HCT116 (cell line): Measurements from ENCODE around the gene CDH23. TPM values are rescaled to one million over a fixed set of nuclear protein-coding genes. Genes with fewer than 3 reads are reported as not detected.

Source experiments
- ATAC-seq: fragments of 200-7000 bp; cut with Tn5 transposase; 2 replicates; pipeline ENCODE4 v1.9.1; 2020; ENCODE audit warnings: mild to moderate bottlenecking, moderate library complexity
- BruUV-seq: library from RNA; stranded (reverse); fragments of 400-500 nt; replicated peaks from 2 replicates; lab custom pipeline; 2021; lab: Mats Ljungman, UMichigan
- CTCF ChIA-PET: fragments of 300-600 bp; sonication (Branson Sonifier 250); formaldehyde crosslinking; loops from one replicate; lab custom pipeline; 2021; ENCODE audit warnings: antibody characterized with exemption; lab: Charles Lee
- POLR2A ChIA-PET: fragments of 300-600, 350-600 bp; sonication (Branson Sonifier 250); formaldehyde crosslinking; loops from one replicate; lab custom pipeline; 2021; ENCODE audit warnings: antibody characterized with exemption; lab: Charles Lee
- RAD21 ChIA-PET, 2 experiments: fragments of 300-600 bp; sonication (Branson Sonifier 250); formaldehyde crosslinking; loops; one replicate each; lab custom pipeline; 2023; ENCODE audit warnings: low total read pairs in 2 of 2; ENCODE audit not compliant: uncharacterized antibody in 2 of 2, unreplicated experiment in 2 of 2, low non-redundant PET in 1 of 2; lab: Charles Lee
- DNase-seq: peaks from one replicate; pipeline ENCODE4 v3.0.0-alpha.2; 2010; ENCODE audit warnings: low read depth, low spot score
- H2AFZ ChIP-seq: fragments of 200-600 bp; shearing (Covaris generic), sonication (generic); 2 replicates; pipeline ENCODE4 v1.6.1; 2017; ENCODE audit warnings: low read depth, mixed run types, mixed read lengths, antibody characterized with exemption, low read length; ENCODE audit not compliant: poor library complexity, severe bottlenecking
- H3K27ac ChIP-seq: 2 replicates; pipeline ENCODE4 v1.5.1; 2012; ENCODE audit warnings: low read depth, low read length
- H3K27me3 ChIP-seq: fragments of 200-600 bp; sonication (generic); 2 replicates; pipeline ENCODE4 v1.6.1; 2016; ENCODE audit warnings: mixed run types, low read length, mixed read lengths; ENCODE audit not compliant: insufficient read depth
- H3K36me3 ChIP-seq, 2 experiments: fragments of 200-500 bp in 1 of 2; fragments of 200-600 bp in 1 of 2; sonication (Bioruptor generic) in 1 of 2; sonication (generic) in 1 of 2; 2 replicates each; pipeline versions ENCODE4 v1.5.1 to v1.6.1; 2014 to 2016; ENCODE audit warnings: low read length in 2 of 2, inconsistent platforms in 1 of 2, mixed read lengths in 1 of 2, mixed run types in 1 of 2; ENCODE audit not compliant: insufficient read depth in 2 of 2, control insufficient read depth in 1 of 2
- H3K4me1 ChIP-seq, 2 experiments: fragments of 200-600 bp in 1 of 2; sonication (generic) in 1 of 2; 2 replicates each; pipeline versions ENCODE4 v1.5.1 to v1.6.1; 2012 to 2017; ENCODE audit warnings: low read length in 2 of 2, inconsistent platforms in 1 of 2, mild to moderate bottlenecking in 1 of 2, mixed read lengths in 1 of 2, mixed run types in 1 of 2, moderate library complexity in 1 of 2; ENCODE audit not compliant: insufficient read depth in 2 of 2, control insufficient read depth in 1 of 2
- H3K4me2 ChIP-seq: fragments of 200-600 bp; sonication (generic); 2 replicates; pipeline ENCODE4 v1.6.1; 2017; ENCODE audit warnings: mixed run types, low read length, mixed read lengths
- H3K4me3 ChIP-seq, 2 experiments: fragments of 200-600 bp in 1 of 2; sonication (generic) in 1 of 2; replicated peaks in 1 of 2; 2 replicates each; pipeline ENCODE4 v1.5.1; 2011 to 2016; ENCODE audit warnings: low read length in 2 of 2, control low read depth in 1 of 2, low read depth in 1 of 2, mild to moderate bottlenecking in 1 of 2, mixed read lengths in 1 of 2, mixed run types in 1 of 2
- H3K79me2 ChIP-seq: fragments of 200-600 bp; sonication (generic); 2 replicates; pipeline ENCODE4 v1.6.1; 2017; ENCODE audit warnings: mild to moderate bottlenecking, mixed run types, low read length, moderate library complexity, mixed read lengths; ENCODE audit not compliant: insufficient read depth
- H3K9ac ChIP-seq: fragments of 200-600 bp; sonication (generic); 2 replicates; pipeline ENCODE4 v1.6.1; 2016; ENCODE audit warnings: low read length, mixed read lengths
- H3K9me2 ChIP-seq: fragments of 200-600 bp; sonication (generic), shearing (Covaris generic); 2 replicates; pipeline ENCODE4 v1.6.1; 2017; ENCODE audit warnings: mixed run types, mild to moderate bottlenecking, moderate library complexity; ENCODE audit not compliant: insufficient read depth
- H3K9me3 ChIP-seq, 2 experiments: fragments of 200-500 bp in 1 of 2; fragments of 200-600 bp in 1 of 2; sonication (Bioruptor generic) in 1 of 2; sonication (generic) in 1 of 2; 2 replicates each; pipeline ENCODE4 v1.6.1; 2014 to 2017; ENCODE audit warnings: low read length in 2 of 2, mixed read lengths in 2 of 2, inconsistent platforms in 1 of 2, low read depth in 1 of 2, mild to moderate bottlenecking in 1 of 2, mixed run types in 1 of 2, moderate library complexity in 1 of 2; ENCODE audit not compliant: control insufficient read depth in 1 of 2, insufficient read depth in 1 of 2
- H4K20me1 ChIP-seq: fragments of 200-600 bp; sonication (generic), shearing (Covaris generic); 2 replicates; pipeline ENCODE4 v1.6.1; 2017; ENCODE audit warnings: mixed run types, mild to moderate bottlenecking, moderate library complexity; ENCODE audit not compliant: insufficient read depth
- ATF3 ChIP-seq: IDR thresholded peaks from 2 replicates; pipeline ENCODE4 v1.6.1; 2012
- CTCF ChIP-seq, 3 experiments: fragments of 200-600 bp in 1 of 3; sonication (generic) in 1 of 3; IDR thresholded peaks in 2 of 3; conservative IDR thresholded peaks in 1 of 3; 2 replicates each; pipeline ENCODE4 v1.5.1; 2012 to 2017; ENCODE audit warnings: low read depth in 2 of 3, low read length in 2 of 3, antibody characterized with exemption in 1 of 3, borderline replicate concordance in 1 of 3, control low read depth in 1 of 3, mild to moderate bottlenecking in 1 of 3, mixed read lengths in 1 of 3, mixed run types in 1 of 3, moderate library complexity in 1 of 3; ENCODE audit not compliant: insufficient read depth in 1 of 3
- EZH2phosphoT487 ChIP-seq: fragments of 200-600 bp; IDR thresholded peaks from 2 replicates; pipeline ENCODE4 v1.6.1; 2018; ENCODE audit warnings: antibody characterized with exemption, borderline replicate concordance
- POLR2A ChIP-seq: IDR thresholded peaks from 2 replicates; pipeline ENCODE4 v1.7.0; 2011; ENCODE audit warnings: borderline replicate concordance; ENCODE audit not compliant: insufficient read depth, insufficient read length; ENCODE audit errors: extremely low read depth
- POLR2AphosphoS5 ChIP-seq: IDR thresholded peaks from 2 replicates; pipeline ENCODE4 v1.6.1; 2011; ENCODE audit warnings: mild to moderate bottlenecking, low read depth, low read length, moderate library complexity
- SRF ChIP-seq: IDR thresholded peaks from 2 replicates; pipeline ENCODE4 v1.6.1; 2012; ENCODE audit warnings: low read depth
- YY1 ChIP-seq: IDR thresholded peaks from 2 replicates; pipeline ENCODE4 v1.6.1; 2011; ENCODE audit warnings: low read length, low read depth, moderate library complexity, mild to moderate bottlenecking; ENCODE audit not compliant: insufficient replicate concordance; ENCODE audit errors: extremely low read depth
- ZBTB33 ChIP-seq: IDR thresholded peaks from 2 replicates; pipeline ENCODE4 v1.6.1; 2011; ENCODE audit warnings: mild to moderate bottlenecking, low read length, moderate library complexity; ENCODE audit not compliant: insufficient replicate concordance; ENCODE audit errors: extremely low read depth
- ZNF274 ChIP-seq: fragments of 200-500 bp; sonication (Bioruptor generic); IDR thresholded peaks from 2 replicates; pipeline ENCODE4 v1.6.1; 2014; ENCODE audit warnings: mild to moderate bottlenecking, low read depth, low read length, inconsistent platforms
- intact Hi-C: fragments of 100-400 bp; cut with micrococcal nuclease; formaldehyde crosslinking; loops from 2 replicates; pipeline ENCODE4 v1.10.0; 2022
- total RNA-seq: library from RNA; stranded (reverse); gene quantifications from one replicate; pipeline ENCODE4 v1.2.1, GENCODE V29; 2021; ENCODE audit not compliant: unreplicated experiment

The CDH23 gene
- total RNA-seq, 1 experiment from 2014 or later = not detected

GRCh38 chr10:71449026-71449425, 52.3 kb downstream of the CDH23 start:
- no peaks in the 10 kb centered on the region for H3K9me2 ChIP-seq
- RAD21 ChIA-PET = no interaction called here
- no peak overlapping the region for H3K4me2 ChIP-seq
- DNase-seq = no peak
- no peak for ATAC-seq
- H3K36me3 ChIP-seq = no peaks in the 10 kb centered on the region
- TF ChIP-seq ZBTB33 = no peak
- TF ChIP-seq SRF = no peak
- TF ChIP-seq CTCF (IDR thresholded peaks at IDR 0.05 in 2 of 3, conservative IDR thresholded peaks at IDR 0.05 in 1 of 3; ENCODE audit: borderline replicate concordance in 1 of 3, insufficient read depth in 1 of 3, low read depth in 2 of 3, low read length in 2 of 3) = no peak
- no peak for TF ChIP-seq ZNF274
- TF ChIP-seq ATF3 = no peak
- no peak for TF ChIP-seq POLR2AphosphoS5
- TF ChIP-seq POLR2A = no peak
- no peak for TF ChIP-seq YY1
- no peak for TF ChIP-seq EZH2phosphoT487
- TF ChIP-seq, all 23 proteins: peak for 0
- Histone ChIP-seq H3K4me3 (no peak overlapping the region), H3K27ac (no peak overlapping the region), H3K9me3 (no peaks in the 10 kb centered on the region), H4K20me1 (no peaks in the 10 kb centered on the region), H3K9ac (no peak overlapping the region), H3K79me2 (no peaks in the 10 kb centered on the region), H2AFZ (no peak overlapping the region), H3K4me1 (no peaks in the 10 kb centered on the region), H3K27me3 (no peaks in the 10 kb centered on the region)
- ChIA-PET POLR2A (no interaction called here), CTCF (no interaction called here)
- intact Hi-C loops = no loop called here
- BruUV-seq = no TSS peak
